GM18520 (cell line): Measurements from ENCODE around the gene LRPAP1.

ENCODE experiments used
- ATAC-seq: cut with Tn5 transposase; IDR thresholded peaks from one replicate; pipeline ENCODE4 v1.9.1; 2021; ENCODE audit not compliant: unreplicated experiment

The LRPAP1 gene

DNA sequence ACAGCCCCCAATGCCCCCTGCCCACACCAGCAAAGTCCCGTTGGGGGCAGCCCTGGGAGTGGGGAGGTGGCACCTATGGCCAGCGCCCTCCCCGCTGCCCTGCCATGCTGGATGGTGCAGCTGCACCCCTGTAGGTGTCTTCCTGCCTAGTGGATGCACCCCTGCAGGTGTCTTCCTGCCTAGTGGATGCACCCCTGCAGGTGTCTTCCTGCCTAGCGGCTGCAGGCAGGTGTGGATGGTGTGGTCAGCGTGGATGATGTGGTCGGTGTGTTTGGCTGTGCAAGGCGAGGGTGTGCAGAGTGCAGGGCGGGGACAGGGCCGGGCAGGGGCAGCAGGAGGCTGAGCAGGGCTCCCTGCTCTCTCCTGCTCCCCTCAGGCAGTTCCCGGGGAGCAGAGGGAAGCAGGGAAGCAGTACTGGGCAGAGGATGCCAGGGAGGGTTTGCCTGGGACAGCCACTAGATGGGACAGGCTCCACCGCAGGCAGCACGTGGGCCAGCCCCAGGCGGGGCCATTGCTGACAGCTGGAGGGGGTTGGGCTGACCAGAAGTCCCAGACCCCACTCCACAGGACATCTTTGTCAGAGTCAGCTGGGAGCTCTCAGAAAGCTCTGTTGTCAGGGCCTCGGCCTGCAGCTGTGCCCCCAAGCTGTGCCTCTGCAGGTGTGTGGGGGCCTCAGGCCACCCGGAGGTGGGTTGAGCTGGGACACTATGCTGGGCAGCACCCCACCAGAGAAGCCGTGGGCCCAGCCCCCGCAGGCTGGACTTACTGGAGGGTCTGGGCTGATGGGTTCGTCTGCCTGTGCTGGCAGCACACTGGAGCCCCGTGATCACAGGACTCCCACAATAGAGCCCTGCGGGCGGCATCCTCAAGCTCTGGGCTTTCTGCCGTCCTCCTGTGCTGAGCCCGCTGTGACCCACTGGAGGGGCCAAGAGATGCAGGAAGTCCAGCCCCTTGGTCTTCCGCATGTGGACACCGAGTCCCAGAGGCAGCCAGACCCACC, 45.4 kb downstream of the LRPAP1 start:
- no peak for ATAC-seq

- ATAC-seq, result no peak
Measured at GRCh38 chr4:3485886-3486540, 46.2 kb downstream of the LRPAP1 start.

DNA sequence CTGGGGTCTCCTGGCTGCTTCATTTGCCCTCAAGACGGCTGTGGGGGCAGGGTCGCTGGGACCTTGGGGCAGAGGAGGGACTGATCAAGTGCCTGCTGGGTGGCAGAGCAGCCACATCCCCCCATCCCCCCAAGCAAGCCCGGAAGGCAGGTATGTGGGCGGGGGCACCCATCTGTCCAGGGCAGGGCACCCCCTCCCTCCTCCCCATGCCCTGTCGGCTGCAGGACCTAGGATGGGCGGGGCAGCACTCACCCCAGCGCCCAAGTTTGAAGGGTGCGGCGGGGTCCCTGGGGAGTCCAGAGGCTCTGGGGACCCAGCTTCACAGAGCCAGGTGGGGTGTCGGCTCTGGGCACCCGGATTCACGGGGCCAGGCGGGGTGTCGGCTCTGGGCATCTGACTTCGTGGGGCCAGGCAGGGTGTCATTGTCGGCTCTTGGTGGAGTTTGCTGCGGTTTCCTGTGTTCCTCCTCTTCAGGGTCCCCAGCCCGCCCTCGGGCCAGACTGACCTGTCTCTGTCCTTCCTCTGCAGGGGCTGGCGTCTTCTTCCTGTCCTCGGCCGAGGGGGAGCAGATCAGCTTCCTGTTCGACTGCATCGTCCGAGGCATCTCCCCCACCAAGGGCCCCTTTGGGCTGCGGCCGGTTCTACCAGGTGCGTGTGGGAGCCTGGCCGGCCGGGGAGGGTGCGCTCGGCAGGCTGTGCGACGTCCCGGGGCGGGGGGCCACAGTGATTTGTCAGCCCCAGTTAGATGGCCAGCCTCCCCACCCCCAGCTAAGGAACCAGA, 47.0 kb downstream of the LRPAP1 start:
- no peak for ATAC-seq

- ATAC-seq, result no peak
Measured at GRCh38 chr4:3484057-3484973, 47.9 kb downstream of the LRPAP1 start.

GRCh38 chr4:3483471-3483921, 48.7 kb downstream of the LRPAP1 start:
- no peak for ATAC-seq

DNA sequence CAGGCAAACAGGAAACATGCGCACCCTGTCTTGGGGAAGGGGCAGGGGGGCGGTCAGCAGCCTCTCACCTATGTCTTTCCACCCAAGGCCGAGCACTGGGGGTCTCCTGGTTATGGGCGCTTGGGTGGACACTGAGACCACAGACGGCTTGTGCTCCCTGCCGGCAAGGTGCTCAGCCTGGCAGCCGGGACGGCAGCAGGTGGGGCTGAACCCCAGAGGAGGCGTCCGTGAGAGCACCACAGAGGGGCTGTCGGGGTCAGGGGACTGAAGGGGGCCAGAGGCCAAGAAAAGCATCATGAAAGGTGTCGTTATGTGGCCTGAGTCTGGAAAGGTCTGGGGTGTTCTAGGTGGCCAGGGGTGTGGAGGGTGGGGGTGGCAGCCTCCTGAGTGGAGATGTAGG, 49.5 kb downstream of the LRPAP1 start:
- no peak for ATAC-seq

DNA sequence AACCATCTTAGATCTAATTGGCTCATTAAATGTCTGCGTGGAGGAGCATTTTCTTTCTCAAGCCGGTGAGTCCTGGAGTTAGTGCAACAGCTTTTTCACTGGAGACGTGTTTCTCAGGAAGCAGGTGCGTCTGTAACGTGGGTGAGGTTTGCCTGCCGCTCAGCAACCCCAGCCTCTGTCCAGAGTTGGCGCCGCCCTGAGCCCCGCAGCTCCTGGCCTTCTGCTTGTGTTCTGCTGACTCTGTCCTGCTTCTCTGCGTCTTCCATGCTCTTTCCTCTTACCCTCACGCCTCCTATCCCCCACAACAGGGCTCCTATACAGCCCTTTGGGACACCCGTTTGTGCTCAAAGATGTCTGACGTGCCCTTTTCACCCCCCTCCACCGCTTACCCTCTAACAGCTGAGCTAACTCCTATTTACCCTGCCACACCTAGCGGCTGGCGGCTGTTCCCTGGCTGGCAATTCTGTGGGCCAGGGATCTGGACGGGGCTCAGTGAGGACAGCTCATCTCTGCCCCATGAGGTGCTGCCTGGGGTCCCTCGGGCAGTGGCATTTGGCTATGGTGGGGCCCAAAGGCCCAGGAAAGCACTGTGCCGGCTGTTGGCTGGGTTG, 50.3 kb downstream of the LRPAP1 start:
- no peak for ATAC-seq

DNA sequence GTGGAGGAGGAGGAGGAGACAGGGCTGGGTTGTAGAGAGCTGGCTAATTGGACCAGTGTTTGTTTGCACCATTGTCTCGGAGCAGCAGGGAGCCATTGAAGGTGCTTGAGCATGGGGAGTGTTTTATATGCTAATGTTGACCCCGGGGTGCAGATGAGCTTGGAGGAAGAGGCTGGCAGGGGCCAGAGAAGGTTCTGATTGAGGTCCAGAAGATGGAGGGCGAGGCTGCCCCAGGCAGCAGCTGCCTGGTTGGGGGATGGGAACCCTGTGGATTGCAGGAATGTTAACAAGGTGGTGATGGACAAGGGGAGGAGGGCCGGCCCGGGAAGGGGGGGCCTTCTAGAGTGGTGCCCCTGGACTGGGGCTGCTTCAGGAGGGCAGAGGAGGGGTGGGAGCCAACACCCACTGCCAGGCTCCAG, 51.1 kb downstream of the LRPAP1 start:
- ATAC-seq, result no peak

- ATAC-seq, result no peak
Measured at GRCh38 chr4:3480528-3481112, 51.6 kb downstream of the LRPAP1 start.

GRCh38 chr4:3479358-3480101, 52.7 kb downstream of the LRPAP1 start:
- no peak for ATAC-seq

GRCh38 chr4:3478446-3479357, 53.5 kb downstream of the LRPAP1 start:
- no peak for ATAC-seq

DNA sequence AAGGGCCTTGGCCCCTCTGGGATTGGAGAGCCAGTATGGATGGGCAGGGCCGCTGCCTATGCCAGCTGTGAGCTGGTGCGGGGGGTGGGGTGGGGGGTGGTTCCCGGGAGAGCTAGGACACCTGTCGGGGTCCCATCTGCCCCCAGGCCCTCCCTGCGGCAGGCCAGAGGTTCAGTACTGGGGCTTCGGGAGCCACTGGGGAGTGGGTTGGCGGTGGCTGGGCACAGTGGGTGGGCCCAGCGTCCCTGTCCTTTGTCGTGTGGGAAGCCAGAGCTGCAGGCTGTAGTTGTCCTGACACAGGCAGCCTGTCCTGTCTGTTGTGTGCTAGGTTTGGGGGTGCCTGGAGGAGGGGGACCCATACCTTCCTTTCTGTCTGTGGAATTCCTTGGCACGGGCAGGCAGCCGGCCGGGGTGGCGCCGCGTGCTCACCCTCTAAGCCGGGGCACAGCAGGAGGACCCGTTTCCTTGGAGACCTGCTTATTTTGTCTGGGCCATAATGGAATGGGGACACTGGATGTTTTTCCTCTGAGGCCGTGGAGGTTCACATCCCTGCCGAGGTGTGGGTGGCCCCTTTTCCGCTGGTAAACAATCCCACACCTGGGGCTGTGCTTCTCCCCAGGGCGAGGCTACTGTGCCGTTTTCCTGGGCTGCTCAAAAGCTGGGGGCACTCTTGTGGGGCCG, 54.3 kb downstream of the LRPAP1 start:
- ATAC-seq, result no peak

GRCh38 chr4:3476936-3477749, 55.1 kb downstream of the LRPAP1 start:
- no peak for ATAC-seq

GRCh38 chr4:3476341-3476747, 55.9 kb downstream of the LRPAP1 start:
- no peak for ATAC-seq

DNA sequence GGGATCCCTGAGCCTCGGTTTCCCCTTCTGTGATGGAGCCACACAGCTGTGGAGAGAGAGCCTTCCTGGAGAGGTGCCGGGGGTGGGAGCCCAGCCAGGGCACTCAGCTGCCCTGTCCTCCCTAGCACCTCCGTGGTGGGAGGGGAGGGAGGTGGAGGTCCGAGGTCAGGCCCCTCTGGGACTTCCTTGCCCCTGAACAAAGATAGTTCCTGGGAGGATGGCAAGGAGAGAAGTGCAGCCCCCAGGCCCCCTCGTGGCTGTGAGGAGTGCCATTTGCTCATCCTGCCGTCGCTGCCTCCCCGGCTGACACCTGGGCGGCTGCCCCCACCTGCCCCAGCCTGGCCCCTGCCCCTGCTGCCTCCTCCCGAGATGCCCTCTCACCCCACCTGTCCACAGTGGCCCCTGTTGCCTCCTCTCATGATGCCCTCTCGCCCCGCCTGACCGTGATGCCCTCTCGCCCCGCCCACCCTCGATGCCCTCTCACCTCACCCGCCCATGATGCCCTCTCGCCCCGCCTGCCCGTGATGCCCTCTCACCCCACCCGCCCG, 56.4 kb downstream of the LRPAP1 start:
- ATAC-seq, result no peak
